Measurements from ENCODE around the gene KLHL22. TPM values are rescaled to one million over a fixed set of nuclear protein-coding genes. Genes with fewer than 3 reads are reported as not detected.

Gene KLHL22
- total RNA-seq, 2 donors from 2014 or later = 10.4 to 13.2 TPM

DNA sequence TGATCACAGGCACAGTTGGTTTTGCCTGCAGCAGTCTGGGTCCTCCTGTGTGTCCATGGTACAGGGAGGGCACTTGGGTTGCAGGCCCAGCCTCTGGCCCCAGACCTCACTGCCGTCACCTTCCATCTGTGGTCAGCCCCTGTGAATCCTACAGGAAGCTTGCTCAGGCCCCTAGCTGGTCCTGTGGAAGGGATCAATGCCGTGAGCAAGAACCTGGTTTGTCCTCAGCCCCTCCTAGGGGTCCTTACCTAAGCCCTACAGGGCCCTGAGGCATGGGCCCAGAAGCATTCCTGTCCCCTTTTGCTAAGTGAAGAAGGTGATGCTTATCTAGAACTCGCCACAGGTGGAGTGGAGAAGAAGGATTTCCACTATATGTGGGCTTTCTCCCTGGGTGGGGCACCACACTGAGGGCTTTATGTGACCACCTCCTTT is 41.7 kb upstream of the KLHL22 start:
- no peaks in the 10 kb centered on the region for H3K4me1 ChIP-seq
- H3K9me3 ChIP-seq = no peaks in the 10 kb centered on the region
- H3K36me3 ChIP-seq = peaks cover 8% of the 10 kb centered on the region
- H3K27me3 ChIP-seq = no peaks in the 10 kb centered on the region
- no peak overlapping the region for H3K4me3 ChIP-seq
- intact Hi-C loops (cut with DNase I) = no loop called here
- no peak overlapping the region for H3K27ac ChIP-seq
- no peak for DNase-seq
- H3K9ac ChIP-seq (ENCODE audit: low read depth in 2 of 2, low read length in 2 of 2) = no peak overlapping the region
- no peak for TF ChIP-seq CTCF (IDR thresholded peaks at IDR 0.05)

DNA sequence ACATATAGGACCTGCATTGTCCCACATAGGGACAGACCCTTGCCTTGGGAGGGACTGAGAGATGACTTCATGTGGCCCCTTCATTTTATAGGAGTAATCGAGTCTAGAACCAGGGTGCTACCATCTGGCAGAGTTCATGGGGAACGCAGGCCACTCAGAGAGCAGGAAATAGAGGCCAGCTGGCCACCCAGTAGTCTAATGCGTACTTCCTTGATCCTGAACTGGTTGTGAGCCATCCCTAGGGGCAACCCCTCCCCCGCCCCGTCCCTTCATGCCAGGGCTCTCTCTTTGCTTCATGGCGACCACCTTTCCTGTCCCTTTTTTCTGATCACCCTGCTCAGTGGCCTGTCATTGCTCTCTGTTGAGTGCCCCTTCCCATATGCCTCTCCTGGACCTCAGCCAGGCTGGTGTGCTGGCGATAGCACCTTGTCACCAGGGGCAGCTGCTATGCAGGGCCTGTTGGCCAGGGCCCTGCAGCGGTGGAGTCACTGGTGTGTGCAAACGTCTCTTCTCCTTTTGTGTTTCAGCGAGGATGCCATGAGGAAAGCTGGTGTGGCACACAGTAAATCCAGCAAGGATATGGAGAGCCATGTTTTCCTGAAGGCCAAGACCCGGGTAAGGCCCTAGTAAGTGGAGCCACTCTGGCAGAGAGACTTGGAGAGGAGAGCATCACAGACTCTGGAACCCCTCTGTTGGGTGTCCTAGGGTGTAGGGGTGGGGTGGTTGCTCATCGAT is 41.2 kb upstream of the KLHL22 start:
- H3K27me3 ChIP-seq = no peaks in the 10 kb centered on the region
- peaks cover 8% of the 10 kb centered on the region for H3K36me3 ChIP-seq
- TF ChIP-seq CTCF (IDR thresholded peaks at IDR 0.05) = no peak
- DNase-seq = no peak
- no peak overlapping the region for H3K4me3 ChIP-seq
- H3K9ac ChIP-seq (ENCODE audit: low read depth in 2 of 2, low read length in 2 of 2) = no peak overlapping the region
- H3K4me1 ChIP-seq = peaks cover 5% of the 10 kb centered on the region
- no peaks in the 10 kb centered on the region for H3K9me3 ChIP-seq
- intact Hi-C loops (cut with DNase I) = no loop called here
- H3K27ac ChIP-seq = no peak overlapping the region

- no peak for DNase-seq
- Histone ChIP-seq H3K9me3 (no peaks in the 10 kb centered on the region), H3K27ac (no peak overlapping the region), H3K9ac (ENCODE audit: low read depth in 2 of 2, low read length in 2 of 2) (no peak overlapping the region), H3K27me3 (no peaks in the 10 kb centered on the region), H3K4me3 (no peak overlapping the region), H3K4me1 (peaks cover 24% of the 10 kb centered on the region), H3K36me3 (peaks cover 8% of the 10 kb centered on the region)
- intact Hi-C loops (cut with DNase I) = no loop called here
- TF ChIP-seq CTCF (IDR thresholded peaks at IDR 0.05) = no peak
These were observed 38.3 kb upstream of the KLHL22 start for GRCh38 chr22:20533879-20534265.

DNA sequence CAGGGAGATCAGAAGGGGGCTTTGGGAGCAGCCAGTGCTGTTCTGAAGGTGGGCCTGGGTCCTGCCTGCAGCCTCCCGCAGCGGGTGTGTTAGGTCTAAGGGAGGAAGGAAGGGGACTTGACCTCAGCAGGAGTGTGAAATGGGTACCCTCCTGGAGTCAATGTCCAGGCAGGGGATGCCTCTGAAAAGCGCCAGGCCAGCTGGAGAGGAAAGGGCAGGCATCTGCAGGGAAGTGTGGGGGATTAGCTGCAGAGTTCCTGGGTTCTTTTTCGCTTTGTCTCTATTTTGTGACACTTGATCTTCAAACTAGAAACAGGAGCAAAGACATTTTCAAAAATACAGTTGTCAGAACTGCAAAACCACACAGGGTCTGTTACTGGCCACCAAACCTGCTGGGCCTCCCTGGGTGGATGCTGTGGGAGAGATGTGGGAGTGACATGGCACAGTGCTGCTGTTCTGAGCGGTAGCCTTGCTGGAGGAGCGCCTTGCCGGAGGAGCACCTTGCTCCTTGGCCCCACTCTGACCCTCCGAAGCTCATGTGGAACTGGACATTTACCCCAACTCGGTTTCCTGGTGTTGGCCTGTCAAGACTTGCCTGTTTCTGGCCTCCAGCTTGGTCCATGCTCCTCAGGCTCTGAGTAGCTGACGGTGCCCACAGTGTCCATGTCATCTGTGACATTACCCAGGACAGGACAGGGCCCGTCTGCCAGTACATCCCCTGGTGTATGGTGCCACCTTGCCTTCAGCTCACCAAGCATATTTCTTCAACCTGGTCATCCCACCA is 37.7 kb upstream of the KLHL22 start:
- TF ChIP-seq CTCF (IDR thresholded peaks at IDR 0.05) = no peak
- no peak overlapping the region for H3K9ac ChIP-seq (ENCODE audit: low read depth in 2 of 2, low read length in 2 of 2)
- H3K4me1 ChIP-seq = peaks cover 24% of the 10 kb centered on the region

DNA sequence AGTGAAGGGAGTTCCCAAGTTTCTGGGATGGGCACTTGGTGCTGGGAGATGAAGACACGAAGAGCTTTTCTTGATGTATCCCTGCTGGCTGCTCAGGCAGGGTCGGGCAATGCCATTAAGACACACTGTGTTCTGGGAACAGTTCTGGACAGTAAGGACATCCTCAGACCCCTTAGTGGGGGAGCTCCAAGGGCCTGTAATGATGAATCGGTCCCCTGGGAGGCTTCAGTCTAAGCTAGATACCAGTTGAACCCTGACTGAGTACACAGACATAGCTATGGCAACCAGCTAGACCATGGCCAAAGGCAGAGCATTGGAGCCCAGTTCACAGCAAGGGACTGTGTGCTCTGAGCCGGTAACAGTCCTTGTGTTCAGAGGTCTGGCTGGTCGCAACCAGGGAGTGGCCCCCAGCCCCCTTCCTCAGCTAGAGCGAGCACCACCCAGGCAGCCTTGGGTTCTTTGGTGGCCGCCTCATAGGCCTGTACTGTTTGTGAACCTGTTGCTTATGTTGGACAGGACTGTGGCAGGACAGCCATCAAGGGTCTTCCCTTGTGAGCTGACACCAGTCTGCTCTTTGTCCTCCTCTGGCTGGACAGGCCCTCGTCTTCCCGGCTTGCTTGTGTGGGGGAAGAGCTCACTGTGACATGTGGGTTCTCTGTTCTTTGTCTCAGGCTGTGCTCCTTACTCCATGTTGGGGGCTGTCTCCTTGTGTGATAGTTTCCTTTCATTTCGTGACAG is 36.8 kb upstream of the KLHL22 start:
- peaks cover 6% of the 10 kb centered on the region for H3K36me3 ChIP-seq
- peaks cover 24% of the 10 kb centered on the region for H3K4me1 ChIP-seq
- H3K9ac ChIP-seq (ENCODE audit: low read depth in 2 of 2, low read length in 2 of 2) = no peak overlapping the region
- H3K27ac ChIP-seq = peak overlapping the region; percentile 63
- intact Hi-C loops (cut with DNase I) = no loop called here
- no peaks in the 10 kb centered on the region for H3K27me3 ChIP-seq
- H3K4me3 ChIP-seq = no peak overlapping the region
- no peaks in the 10 kb centered on the region for H3K9me3 ChIP-seq
- DNase-seq = no peak
- no peak for TF ChIP-seq CTCF (IDR thresholded peaks at IDR 0.05)

More for the DNA sequence above, 37.7 kb upstream of the KLHL22 start:
- peaks cover 8% of the 10 kb centered on the region for H3K36me3 ChIP-seq
- intact Hi-C loops (cut with DNase I) = no loop called here
- no peaks in the 10 kb centered on the region for H3K27me3 ChIP-seq
- no peak for DNase-seq
- no peaks in the 10 kb centered on the region for H3K9me3 ChIP-seq
- no peak overlapping the region for H3K4me3 ChIP-seq
- H3K27ac ChIP-seq = no peak overlapping the region
